HG02588 (cell line): Measurements from ENCODE around the gene PITX1.

Experiments used
- ATAC-seq: cut with Tn5 transposase; IDR thresholded peaks from one replicate; pipeline ENCODE4 v1.9.1; 2021; ENCODE audit warnings: mild to moderate bottlenecking, moderate library complexity; ENCODE audit not compliant: unreplicated experiment

Gene PITX1

GRCh38 chr5:135030123-135030955 is 3.7 kb downstream of the PITX1 start:
- ATAC-seq: no peak

- no peak for ATAC-seq
Measured at GRCh38 chr5:135029477-135030122, 4.4 kb downstream of the PITX1 start.

DNA sequence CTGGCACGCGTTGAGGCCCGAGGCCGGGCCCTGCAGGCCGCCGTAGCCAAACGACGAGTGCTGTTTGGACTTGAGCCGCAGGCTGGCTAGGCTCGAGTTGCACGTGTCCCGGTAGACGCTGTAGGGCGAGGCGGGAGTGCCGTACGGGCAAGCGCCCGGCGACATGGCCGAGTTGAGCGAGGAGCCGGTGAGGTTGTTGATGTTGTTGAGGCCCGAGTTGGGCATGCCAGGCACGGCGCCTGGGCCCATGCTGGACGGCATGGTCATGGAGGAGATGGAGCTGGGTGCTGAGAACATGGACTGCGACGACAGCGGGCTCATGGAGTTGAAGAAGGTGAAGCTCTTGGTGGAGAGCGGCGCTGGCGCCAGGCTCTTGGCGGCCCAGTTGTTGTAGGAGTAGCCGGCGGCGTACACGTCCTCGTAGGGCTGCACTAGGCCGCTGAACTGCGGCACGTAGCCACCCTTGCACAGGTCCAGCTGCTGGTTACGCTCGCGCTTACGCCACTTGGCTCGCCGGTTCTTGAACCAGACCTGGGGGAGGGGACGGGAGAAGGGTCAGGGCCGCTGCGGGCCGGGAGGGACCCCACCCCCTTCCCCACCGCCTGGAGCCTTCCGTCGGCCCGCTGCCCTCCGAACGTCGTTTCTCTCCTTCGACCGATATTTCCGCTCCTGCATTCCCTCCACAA is 5.1 kb downstream of the PITX1 start:
- ATAC-seq: no peak

- no peak for ATAC-seq
Measured at GRCh38 chr5:135027697-135028615, 6.1 kb downstream of the PITX1 start.

- ATAC-seq: no peak
Measured at GRCh38 chr5:135027266-135027696, 6.7 kb downstream of the PITX1 start.

GRCh38 chr5:135026645-135027265 is 7.3 kb downstream of the PITX1 start:
- no peak for ATAC-seq

- ATAC-seq: no peak
Measured at GRCh38 chr5:135025730-135026644, 8.0 kb downstream of the PITX1 start.

GRCh38 chr5:135024956-135025729 is 8.9 kb downstream of the PITX1 start:
- ATAC-seq: no peak

DNA sequence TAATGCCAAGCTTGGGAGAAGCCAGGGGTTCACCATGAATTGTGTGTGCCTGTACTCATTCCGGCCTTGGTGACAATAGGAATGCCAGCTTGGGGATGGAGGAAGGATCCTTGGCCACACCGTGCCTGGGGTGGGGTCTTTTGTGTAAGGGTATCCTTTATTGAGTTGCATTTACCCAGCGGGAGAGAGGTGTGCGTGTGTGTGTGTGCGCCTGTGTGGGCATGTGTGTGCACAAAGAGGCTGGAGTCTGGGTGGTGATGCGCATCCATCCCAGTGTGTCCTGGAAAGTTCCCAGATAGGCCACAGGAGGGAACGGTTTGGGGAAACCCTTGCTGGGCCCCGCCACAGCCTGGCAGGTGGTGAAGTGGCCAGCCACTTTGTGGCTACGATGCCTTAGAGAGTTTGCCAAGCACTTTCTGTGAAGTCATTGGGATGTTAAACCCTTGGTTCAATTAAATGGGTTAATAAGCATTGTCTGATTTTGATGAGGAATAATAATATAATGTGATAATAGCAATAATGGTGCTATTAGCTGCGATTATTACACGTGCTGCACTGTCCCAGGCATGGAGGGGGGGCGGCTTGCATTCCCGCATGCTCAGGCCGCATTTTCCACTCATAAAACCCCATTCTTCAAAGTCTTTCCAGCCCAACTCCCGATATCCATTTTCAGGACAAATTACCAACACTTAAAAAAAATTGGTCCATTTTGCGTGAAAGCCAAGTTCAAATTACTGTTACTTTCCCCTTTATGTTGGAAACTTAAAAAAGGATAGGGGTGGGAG is 13.7 kb downstream of the PITX1 start:
- no peak for ATAC-seq

DNA sequence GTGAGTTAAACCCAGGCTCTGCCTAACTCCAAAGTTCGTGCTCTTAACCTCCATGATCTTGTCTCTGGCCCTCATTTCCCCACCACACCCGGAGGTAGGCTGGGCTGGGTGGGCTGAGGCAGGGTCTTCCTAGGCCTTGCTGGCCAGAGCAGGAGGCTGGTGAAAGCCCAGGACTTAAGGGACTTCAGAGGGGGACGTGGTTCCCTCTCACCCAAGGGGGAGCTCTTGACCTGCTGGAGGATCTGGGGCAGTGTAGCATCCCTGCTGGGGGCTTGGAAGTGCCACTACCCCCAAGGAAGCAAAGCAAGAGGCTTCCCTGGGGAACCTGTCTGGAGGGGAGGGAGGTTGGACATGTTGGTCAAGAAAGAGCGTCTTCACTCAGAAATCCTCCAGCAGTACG is 14.7 kb downstream of the PITX1 start:
- no peak for ATAC-seq

- ATAC-seq: no peak
Measured at GRCh38 chr5:135018457-135018856, 15.6 kb downstream of the PITX1 start.

GRCh38 chr5:135016861-135017290 is 17.2 kb downstream of the PITX1 start:
- ATAC-seq: no peak

DNA sequence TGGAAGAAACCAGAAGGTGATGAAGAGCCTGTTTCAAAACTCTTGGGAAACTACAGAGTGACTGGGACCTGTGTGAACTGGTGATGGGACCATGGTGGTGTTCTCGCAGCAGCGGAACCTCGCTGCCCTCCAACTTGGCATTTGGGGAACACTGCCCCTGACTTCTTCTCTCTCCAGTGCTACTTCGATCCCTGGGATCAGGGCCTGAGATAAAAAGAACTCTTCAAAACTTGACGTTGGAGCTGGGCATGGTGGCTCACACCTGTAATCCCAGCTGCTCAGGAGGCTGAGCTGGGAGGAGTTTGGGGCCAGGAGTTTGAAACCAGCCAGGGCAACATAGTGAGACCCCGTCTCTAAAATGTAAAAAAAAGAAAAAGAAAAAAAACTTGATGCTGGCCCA is 18.1 kb downstream of the PITX1 start:
- no peak for ATAC-seq

GRCh38 chr5:135013947-135014570 is 20.0 kb downstream of the PITX1 start:
- ATAC-seq: no peak

DNA sequence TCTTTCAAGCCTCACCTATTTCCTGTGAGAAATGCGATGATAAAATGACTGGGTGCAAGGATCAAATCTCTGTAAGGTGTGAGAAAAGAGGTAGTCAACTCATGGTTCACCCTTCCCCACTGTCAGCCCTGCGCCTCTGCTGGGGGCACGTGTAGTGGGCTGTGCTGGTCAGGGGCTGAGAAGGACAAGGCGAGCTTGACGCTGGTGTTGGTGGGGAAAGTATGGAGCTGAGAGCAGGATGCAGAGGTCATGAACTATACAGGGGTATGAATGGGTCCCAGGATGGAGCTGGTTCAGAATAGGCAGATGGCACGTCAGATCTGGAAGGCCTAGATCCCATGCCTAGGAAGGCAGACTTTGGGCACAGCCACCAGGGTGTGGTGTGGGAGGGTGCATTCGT is 20.6 kb downstream of the PITX1 start:
- no peak for ATAC-seq

GRCh38 chr5:135012951-135013391 is 21.1 kb downstream of the PITX1 start:
- no peak for ATAC-seq

GRCh38 chr5:135012033-135012588 is 21.9 kb downstream of the PITX1 start:
- ATAC-seq: no peak
